Vagina (tissue), 2 donors: Measurements from ENCODE around the gene FLRT1.

ENCODE experiments used
- POLR2A ChIP-seq, 2 donors: fragments of 450-650 bp; IDR thresholded peaks; one replicate each; pipeline ENCODE4 v1.6.1; 2017; ENCODE audit warnings: antibody characterized with exemption in 2 of 2, mild to moderate bottlenecking in 2 of 2, moderate library complexity in 2 of 2
- TF ChIP-seq, protein P1 (sequence below), 3 experiments: fragments of 450-650 bp in 2 of 3; fragments of 200-600 bp in 1 of 3; sonication (generic) in 1 of 3; IDR thresholded peaks; one replicate each; pipeline ENCODE4 v1.5.1; 2017 to 2019; ENCODE audit warnings: antibody characterized with exemption in 3 of 3, mild to moderate bottlenecking in 2 of 3, moderate library complexity in 2 of 3

DNA sequence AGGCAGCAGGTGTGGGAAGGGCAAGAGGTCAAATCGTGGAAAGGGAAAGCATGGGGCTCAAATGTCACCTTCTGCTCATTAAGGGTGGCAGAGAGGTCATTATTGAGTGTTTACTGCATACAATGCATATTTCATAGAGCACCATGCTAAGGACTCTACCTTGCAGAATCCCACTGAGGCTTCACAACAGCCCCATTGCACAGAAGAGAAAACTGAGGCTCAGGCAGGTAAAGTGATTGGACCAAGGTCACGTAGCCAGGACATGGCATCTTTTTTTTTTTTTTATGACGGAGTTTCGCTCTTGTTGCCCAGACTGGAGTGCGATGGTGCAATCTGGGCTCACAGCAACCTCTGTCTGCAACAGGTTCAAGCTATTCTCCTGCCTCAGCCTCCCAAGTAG, 7.8 kb downstream of the FLRT1 start:
- TF ChIP-seq, protein P1, sequence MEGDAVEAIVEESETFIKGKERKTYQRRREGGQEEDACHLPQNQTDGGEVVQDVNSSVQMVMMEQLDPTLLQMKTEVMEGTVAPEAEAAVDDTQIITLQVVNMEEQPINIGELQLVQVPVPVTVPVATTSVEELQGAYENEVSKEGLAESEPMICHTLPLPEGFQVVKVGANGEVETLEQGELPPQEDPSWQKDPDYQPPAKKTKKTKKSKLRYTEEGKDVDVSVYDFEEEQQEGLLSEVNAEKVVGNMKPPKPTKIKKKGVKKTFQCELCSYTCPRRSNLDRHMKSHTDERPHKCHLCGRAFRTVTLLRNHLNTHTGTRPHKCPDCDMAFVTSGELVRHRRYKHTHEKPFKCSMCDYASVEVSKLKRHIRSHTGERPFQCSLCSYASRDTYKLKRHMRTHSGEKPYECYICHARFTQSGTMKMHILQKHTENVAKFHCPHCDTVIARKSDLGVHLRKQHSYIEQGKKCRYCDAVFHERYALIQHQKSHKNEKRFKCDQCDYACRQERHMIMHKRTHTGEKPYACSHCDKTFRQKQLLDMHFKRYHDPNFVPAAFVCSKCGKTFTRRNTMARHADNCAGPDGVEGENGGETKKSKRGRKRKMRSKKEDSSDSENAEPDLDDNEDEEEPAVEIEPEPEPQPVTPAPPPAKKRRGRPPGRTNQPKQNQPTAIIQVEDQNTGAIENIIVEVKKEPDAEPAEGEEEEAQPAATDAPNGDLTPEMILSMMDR (IDR thresholded peaks at IDR 0.05) = no peak
- no peak for TF ChIP-seq POLR2A (IDR thresholded peaks at IDR 0.05)
